ENCODE data around the gene BANP. TPM values are rescaled to one million over a fixed set of nuclear protein-coding genes. Genes with fewer than 3 reads are reported as not detected.

BANP gene
- total and polyA plus RNA-seq, 12 donors: 10.4 to 29.8 (median 21.7) TPM

DNA sequence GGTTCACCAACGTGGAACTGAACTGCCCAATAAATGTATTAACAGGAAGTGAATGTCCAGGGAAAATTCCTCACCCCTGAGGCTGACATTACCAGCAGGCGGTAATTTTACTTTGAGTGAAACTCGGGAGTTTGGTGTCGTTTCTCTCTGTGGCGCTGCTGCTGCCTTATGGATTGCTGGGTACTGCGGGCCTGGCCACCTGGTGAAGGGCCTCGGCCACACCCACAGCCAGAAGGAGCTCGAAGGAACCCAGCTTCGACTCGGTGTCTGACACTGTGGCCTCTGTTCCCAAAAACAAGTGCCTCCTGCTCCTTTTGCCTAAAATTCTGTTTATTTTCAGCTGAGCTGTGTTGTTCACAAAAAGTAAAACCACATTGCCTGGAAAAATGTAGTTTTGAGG lies 115.0 kb downstream of the BANP start:
- H3K27ac ChIP-seq: no peak overlapping the region
- H3K9me3 ChIP-seq (replicated peaks in 1 of 3): no peaks in the 10 kb centered on the region
- no peaks in the 10 kb centered on the region for H3K4me1 ChIP-seq (replicated peaks in 1 of 2)
- H3K36me3 ChIP-seq (replicated peaks in 1 of 2): peaks cover 0 to 11% of the 10 kb centered on the region in 2 donors
- no peaks in the 10 kb centered on the region for H3K27me3 ChIP-seq
- TF ChIP-seq, protein P1, sequence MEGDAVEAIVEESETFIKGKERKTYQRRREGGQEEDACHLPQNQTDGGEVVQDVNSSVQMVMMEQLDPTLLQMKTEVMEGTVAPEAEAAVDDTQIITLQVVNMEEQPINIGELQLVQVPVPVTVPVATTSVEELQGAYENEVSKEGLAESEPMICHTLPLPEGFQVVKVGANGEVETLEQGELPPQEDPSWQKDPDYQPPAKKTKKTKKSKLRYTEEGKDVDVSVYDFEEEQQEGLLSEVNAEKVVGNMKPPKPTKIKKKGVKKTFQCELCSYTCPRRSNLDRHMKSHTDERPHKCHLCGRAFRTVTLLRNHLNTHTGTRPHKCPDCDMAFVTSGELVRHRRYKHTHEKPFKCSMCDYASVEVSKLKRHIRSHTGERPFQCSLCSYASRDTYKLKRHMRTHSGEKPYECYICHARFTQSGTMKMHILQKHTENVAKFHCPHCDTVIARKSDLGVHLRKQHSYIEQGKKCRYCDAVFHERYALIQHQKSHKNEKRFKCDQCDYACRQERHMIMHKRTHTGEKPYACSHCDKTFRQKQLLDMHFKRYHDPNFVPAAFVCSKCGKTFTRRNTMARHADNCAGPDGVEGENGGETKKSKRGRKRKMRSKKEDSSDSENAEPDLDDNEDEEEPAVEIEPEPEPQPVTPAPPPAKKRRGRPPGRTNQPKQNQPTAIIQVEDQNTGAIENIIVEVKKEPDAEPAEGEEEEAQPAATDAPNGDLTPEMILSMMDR (IDR thresholded peaks at IDR 0.05): no peak
- no peak for TF ChIP-seq POLR2A (IDR thresholded peaks at IDR 0.05)
- 91 to 100% (median 94%) methylated on average over 7 to 10 of the region's 10 CpGs for WGBS, 4 donors
- H3K4me3 ChIP-seq: no peak overlapping the region
- DNase-seq: no peak
- intact Hi-C loops (cut with DNase I): no loop called here

- peaks cover 0 to 11% of the 10 kb centered on the region in 2 donors for H3K36me3 ChIP-seq (replicated peaks in 1 of 2)
- H3K9me3 ChIP-seq (replicated peaks in 1 of 3): no peaks in the 10 kb centered on the region
- intact Hi-C loops (cut with DNase I): no loop called here
- no peaks in the 10 kb centered on the region for H3K27me3 ChIP-seq
- TF ChIP-seq, protein P1 (IDR thresholded peaks at IDR 0.05): no peak
- no peak for TF ChIP-seq POLR2A (IDR thresholded peaks at IDR 0.05)
- no peak overlapping the region for H3K4me3 ChIP-seq
- WGBS, 4 donors: 90 to 96% (median 93%) methylated on average over 23 to 29 of the region's 29 CpGs
- H3K4me1 ChIP-seq (replicated peaks in 1 of 2): no peaks in the 10 kb centered on the region
- H3K27ac ChIP-seq: no peak overlapping the region
- no peak for DNase-seq
Measured at GRCh38 chr16:88066680-88067529, 115.7 kb downstream of the BANP start.

DNA sequence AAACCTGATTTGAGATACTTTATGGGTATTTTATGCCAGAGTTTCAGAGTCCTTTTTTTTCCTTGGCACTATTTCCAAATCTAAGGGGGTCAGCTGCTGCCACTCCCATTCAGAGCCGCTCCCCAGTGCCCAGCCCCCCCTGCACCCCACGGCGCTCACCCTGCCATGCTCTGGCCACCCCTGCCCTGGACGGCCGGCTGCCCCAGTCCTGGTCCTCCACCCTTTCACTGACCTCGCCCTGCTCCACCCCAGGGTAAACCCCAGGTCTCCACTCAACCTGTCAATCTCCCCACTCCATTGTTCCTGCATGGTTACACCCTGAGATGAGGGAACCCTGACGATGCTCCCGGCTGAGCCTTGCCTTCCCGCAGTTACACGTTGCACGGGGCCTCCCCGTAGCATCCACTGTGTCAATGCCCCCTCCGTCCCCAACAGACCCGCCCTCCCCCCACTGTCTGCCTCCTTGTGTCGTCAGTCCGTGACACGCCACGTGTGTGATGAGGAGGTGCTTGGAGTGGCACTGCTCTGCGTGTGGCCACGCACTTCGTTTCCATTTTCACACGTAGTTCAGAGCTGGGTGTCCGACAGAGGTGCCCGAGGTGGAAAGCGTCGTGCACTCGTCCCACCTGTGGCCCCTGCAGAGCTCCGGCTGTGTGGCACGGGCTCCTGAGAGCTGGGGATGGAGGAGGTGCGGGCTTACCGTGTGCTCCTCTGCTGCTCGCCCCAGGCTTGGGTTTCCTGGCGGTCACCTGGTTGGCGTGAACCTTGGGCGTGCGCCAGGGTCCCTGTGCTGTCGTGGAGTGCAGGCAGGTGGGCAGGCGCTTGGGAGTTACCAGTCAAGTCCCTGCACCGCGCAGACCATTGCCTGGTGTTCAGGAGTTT lies 116.5 kb downstream of the BANP start:
- Histone ChIP-seq H3K27ac (no peak overlapping the region), H3K4me1 (replicated peaks in 1 of 2) (no peaks in the 10 kb centered on the region), H3K4me3 (no peak overlapping the region), H3K27me3 (no peaks in the 10 kb centered on the region), H3K9me3 (replicated peaks in 1 of 3) (no peaks in the 10 kb centered on the region), H3K36me3 (replicated peaks in 1 of 2) (peaks cover 0 to 20% of the 10 kb centered on the region in 2 donors)
- intact Hi-C loops (cut with DNase I): no loop called here
- WGBS, 4 donors: 93 to 95% (median 94%) methylated on average over 35 to 40 of the region's 40 CpGs
- TF ChIP-seq, protein P1 (IDR thresholded peaks at IDR 0.05): no peak
- no peak for TF ChIP-seq POLR2A (IDR thresholded peaks at IDR 0.05)
- no peak for DNase-seq
